GM21390 (cell line): ENCODE results near the gene DGKZ.

Source experiments
- ATAC-seq: cut with Tn5 transposase; IDR thresholded peaks from one replicate; pipeline ENCODE4 v1.9.1; 2021; ENCODE audit not compliant: unreplicated experiment

The DGKZ gene

GRCh38 chr11:46391578-46392420 is 44.5 kb downstream of the DGKZ start, which contains the start of gene CHRM4:
TSS of gene CHRM4 (minus strand) at chr11:46391776. CDS start at chr11:46386557, 5,219 bp downstream.
- no peak for ATAC-seq

- ATAC-seq = no peak
These were observed 45.4 kb downstream of the DGKZ start for GRCh38 chr11:46392421-46393230.

- ATAC-seq = no peak
These were observed 46.0 kb downstream of the DGKZ start for GRCh38 chr11:46393231-46393616.

- ATAC-seq = no peak
These were observed 46.5 kb downstream of the DGKZ start for GRCh38 chr11:46393759-46394158.

- ATAC-seq = no peak
These were observed 50.3 kb downstream of the DGKZ start for GRCh38 chr11:46397526-46397925.

GRCh38 chr11:46402957-46403902 is 56.0 kb downstream of the DGKZ start:
- no peak for ATAC-seq

GRCh38 chr11:46404476-46405017 is 57.3 kb downstream of the DGKZ start:
- ATAC-seq = no peak

- no peak for ATAC-seq
These were observed 60.4 kb downstream of the DGKZ start for GRCh38 chr11:46407635-46408034.

- ATAC-seq = no peak
These were observed 61.2 kb downstream of the DGKZ start for GRCh38 chr11:46408407-46408986.

- no peak for ATAC-seq
These were observed 62.8 kb downstream of the DGKZ start for GRCh38 chr11:46410021-46410420.

- ATAC-seq = no peak
These were observed 66.7 kb downstream of the DGKZ start for GRCh38 chr11:46413760-46414465.

- ATAC-seq = no peak
These were observed 67.2 kb downstream of the DGKZ start for GRCh38 chr11:46414466-46414796.

GRCh38 chr11:46414879-46415278 is 67.6 kb downstream of the DGKZ start:
- no peak for ATAC-seq

GRCh38 chr11:46417711-46418110 is 70.4 kb downstream of the DGKZ start:
- ATAC-seq = no peak

GRCh38 chr11:46418751-46419150 is 71.5 kb downstream of the DGKZ start:
- no peak for ATAC-seq

GRCh38 chr11:46420513-46420912 is 73.2 kb downstream of the DGKZ start:
- ATAC-seq = no peak

GRCh38 chr11:46421257-46421880 is 74.1 kb downstream of the DGKZ start:
- ATAC-seq = no peak

GRCh38 chr11:46422588-46422987 is 75.3 kb downstream of the DGKZ start:
- ATAC-seq = no peak

- no peak for ATAC-seq
These were observed 79.1 kb downstream of the DGKZ start for GRCh38 chr11:46426233-46426991.
